Measurements from ENCODE around the gene DIP2C. TPM values are rescaled to one million over a fixed set of nuclear protein-coding genes. Genes with fewer than 3 reads are reported as not detected.
"Not testable (repeated sequence)": the region's sequence is repeated elsewhere in the genome, so short reads cannot be mapped to it uniquely, and the experiment has no call there.

The DIP2C gene
- total RNA-seq, 1 donor from 2014 or later = 2.5 TPM

GRCh38 chr10:283916-284356 lies 405.5 kb downstream of the DIP2C start:
- intact Hi-C loops (cut with micrococcal nuclease) = no loop called here

GRCh38 chr10:283140-283479 lies 406.4 kb downstream of the DIP2C start:
- intact Hi-C loops (cut with micrococcal nuclease) = no loop called here

- intact Hi-C loops (cut with micrococcal nuclease) = no loop called here
Measured at GRCh38 chr10:282294-283139, 407.0 kb downstream of the DIP2C start.

- intact Hi-C loops (cut with micrococcal nuclease) = no loop called here
Measured at GRCh38 chr10:279655-280054, 409.8 kb downstream of the DIP2C start.

GRCh38 chr10:279232-279631 lies 410.2 kb downstream of the DIP2C start:
- intact Hi-C loops (cut with micrococcal nuclease) = no loop called here

GRCh38 chr10:278707-279106 lies 410.8 kb downstream of the DIP2C start:
- intact Hi-C loops (cut with micrococcal nuclease) = no loop called here

- intact Hi-C loops (cut with micrococcal nuclease) = no loop called here
Measured at GRCh38 chr10:277963-278362, 411.5 kb downstream of the DIP2C start.

- intact Hi-C loops (cut with micrococcal nuclease) = no loop called here
Measured at GRCh38 chr10:275680-276079, 413.8 kb downstream of the DIP2C start.

GRCh38 chr10:274866-275265 lies 414.6 kb downstream of the DIP2C start:
- intact Hi-C loops (cut with micrococcal nuclease) = no loop called here

GRCh38 chr10:273088-273487 lies 416.4 kb downstream of the DIP2C start:
- intact Hi-C loops (cut with micrococcal nuclease) = no loop called here

- intact Hi-C loops (cut with micrococcal nuclease) = no loop called here
Measured at GRCh38 chr10:271722-272121, 417.7 kb downstream of the DIP2C start.

GRCh38 chr10:271201-271600 lies 418.3 kb downstream of the DIP2C start:
- intact Hi-C loops (cut with micrococcal nuclease) = no loop called here

- intact Hi-C loops (cut with micrococcal nuclease) = no loop called here
Measured at GRCh38 chr10:269440-270074, 419.9 kb downstream of the DIP2C start.

GRCh38 chr10:267705-268104 lies 421.8 kb downstream of the DIP2C start:
- intact Hi-C loops (cut with micrococcal nuclease) = no loop called here

GRCh38 chr10:266974-267425 lies 422.5 kb downstream of the DIP2C start:
- intact Hi-C loops (cut with micrococcal nuclease) = no loop called here

GRCh38 chr10:265816-266588 lies 423.5 kb downstream of the DIP2C start:
- intact Hi-C loops (cut with micrococcal nuclease) = not testable (repeated sequence)

GRCh38 chr10:265074-265440 lies 424.4 kb downstream of the DIP2C start:
- intact Hi-C loops (cut with micrococcal nuclease) = not testable (repeated sequence)

- intact Hi-C loops (cut with micrococcal nuclease) = not testable (repeated sequence)
Measured at GRCh38 chr10:264160-265073, 425.1 kb downstream of the DIP2C start.

- intact Hi-C loops (cut with micrococcal nuclease) = no loop called here
Measured at GRCh38 chr10:260819-261429, 428.5 kb downstream of the DIP2C start.

- intact Hi-C loops (cut with micrococcal nuclease) = no loop called here
Measured at GRCh38 chr10:251982-252582, 437.4 kb downstream of the DIP2C start.
